Erythroblast (primary cell): Measurements from ENCODE around the gene FOXP1.

Experiments
- DNase-seq, 2 experiments: peaks; one replicate each; lab custom pipeline; 2025; lab: John Stamatoyannopoulos, UW
- GATA1 ChIP-seq: IDR thresholded peaks from 2 replicates; pipeline ENCODE4 v1.6.1; 2011; ENCODE audit warnings: low read depth, mild to moderate bottlenecking, control low read depth, low read length, moderate library complexity
- POLR2A ChIP-seq: IDR thresholded peaks from 2 replicates; pipeline ENCODE4 v1.6.1; 2011; ENCODE audit warnings: mild to moderate bottlenecking, low read length

FOXP1 gene

DNA sequence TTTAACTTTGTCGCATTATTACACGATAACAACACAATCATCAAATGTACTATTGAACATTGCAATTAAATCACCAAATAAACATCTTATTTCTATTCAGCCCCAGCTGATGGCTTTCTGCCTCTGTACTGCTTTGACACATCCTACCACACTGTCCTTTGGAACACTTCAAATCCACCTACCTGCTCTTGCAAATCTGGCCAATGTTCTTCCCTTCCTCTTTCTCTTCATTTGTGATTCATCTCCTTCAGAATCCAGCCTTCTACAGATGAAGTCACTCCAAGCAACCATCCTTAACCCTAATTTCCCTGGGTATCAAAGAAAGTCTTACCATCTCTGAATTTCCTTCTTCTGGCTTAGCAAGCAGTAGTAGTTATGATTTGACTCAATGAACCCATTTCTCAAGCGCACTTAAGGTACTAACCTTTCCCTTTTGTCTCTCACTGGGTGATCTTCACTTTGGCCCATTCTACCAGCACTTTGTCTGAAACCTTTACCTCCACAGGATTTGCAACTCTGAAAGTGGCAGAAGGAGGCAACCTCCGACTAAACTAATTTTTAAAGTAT, 502.9 kb downstream of the FOXP1 start:
- no peak for DNase-seq
- TF ChIP-seq POLR2A (no peak), GATA1 (no peak)

GRCh38 chr3:71078723-71079525, 504.6 kb downstream of the FOXP1 start:
- no peak for DNase-seq

GRCh38 chr3:71078199-71078598, 505.3 kb downstream of the FOXP1 start:
- DNase-seq, result no peak
- TF ChIP-seq GATA1, result no peak
- TF ChIP-seq POLR2A, result no peak

More at GRCh38 chr3:71078723-71079525, 504.6 kb downstream of the FOXP1 start:
- TF ChIP-seq GATA1, result no peak
- no peak for TF ChIP-seq POLR2A

GRCh38 chr3:71077070-71077469, 506.5 kb downstream of the FOXP1 start:
- DNase-seq, result no peak
- TF ChIP-seq POLR2A (no peak), GATA1 (no peak)

DNA sequence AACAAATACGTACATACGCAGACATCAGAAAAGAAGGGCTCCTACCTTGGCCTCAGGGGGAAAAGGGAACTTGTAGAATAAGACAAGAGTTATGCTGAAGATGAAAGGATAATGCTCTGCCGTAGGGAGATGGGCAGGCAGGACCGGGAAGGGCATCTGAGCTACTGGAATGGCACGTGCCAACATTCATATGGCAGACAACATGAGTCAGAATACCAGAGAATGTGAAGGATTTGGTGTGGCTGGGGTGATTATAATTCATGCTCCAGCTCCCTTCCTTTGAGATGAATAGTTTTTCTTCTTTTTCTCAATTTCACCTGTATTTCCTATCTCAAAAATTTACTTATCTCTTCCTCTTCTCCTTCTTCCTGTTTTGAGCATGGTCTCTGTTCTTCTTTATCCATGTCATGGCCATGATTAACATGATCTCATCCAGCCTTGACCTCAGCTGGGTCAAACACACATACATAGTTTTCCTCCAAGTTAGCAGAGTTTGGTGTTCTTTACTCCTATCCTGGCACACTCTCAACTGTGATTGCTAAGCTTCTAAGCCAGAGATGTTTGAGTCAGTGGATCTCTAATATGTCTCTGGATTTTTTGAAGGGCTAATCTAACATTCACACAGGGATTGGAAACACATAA, 507.0 kb downstream of the FOXP1 start:
- no peak for TF ChIP-seq GATA1
- no peak for TF ChIP-seq POLR2A
- DNase-seq, result no peak

- no peak for DNase-seq
- TF ChIP-seq GATA1 (no peak), POLR2A (no peak)
Measured at GRCh38 chr3:71075494-71075893, 508.0 kb downstream of the FOXP1 start.

GRCh38 chr3:71074423-71074822, 509.1 kb downstream of the FOXP1 start:
- no peak for TF ChIP-seq GATA1
- TF ChIP-seq POLR2A, result no peak
- no peak for DNase-seq

GRCh38 chr3:71072986-71073385, 510.5 kb downstream of the FOXP1 start:
- TF ChIP-seq POLR2A (no peak), GATA1 (no peak)
- DNase-seq, result no peak

GRCh38 chr3:71072287-71072686, 511.2 kb downstream of the FOXP1 start:
- TF ChIP-seq GATA1 (no peak), POLR2A (no peak)
- DNase-seq, result no peak

DNA sequence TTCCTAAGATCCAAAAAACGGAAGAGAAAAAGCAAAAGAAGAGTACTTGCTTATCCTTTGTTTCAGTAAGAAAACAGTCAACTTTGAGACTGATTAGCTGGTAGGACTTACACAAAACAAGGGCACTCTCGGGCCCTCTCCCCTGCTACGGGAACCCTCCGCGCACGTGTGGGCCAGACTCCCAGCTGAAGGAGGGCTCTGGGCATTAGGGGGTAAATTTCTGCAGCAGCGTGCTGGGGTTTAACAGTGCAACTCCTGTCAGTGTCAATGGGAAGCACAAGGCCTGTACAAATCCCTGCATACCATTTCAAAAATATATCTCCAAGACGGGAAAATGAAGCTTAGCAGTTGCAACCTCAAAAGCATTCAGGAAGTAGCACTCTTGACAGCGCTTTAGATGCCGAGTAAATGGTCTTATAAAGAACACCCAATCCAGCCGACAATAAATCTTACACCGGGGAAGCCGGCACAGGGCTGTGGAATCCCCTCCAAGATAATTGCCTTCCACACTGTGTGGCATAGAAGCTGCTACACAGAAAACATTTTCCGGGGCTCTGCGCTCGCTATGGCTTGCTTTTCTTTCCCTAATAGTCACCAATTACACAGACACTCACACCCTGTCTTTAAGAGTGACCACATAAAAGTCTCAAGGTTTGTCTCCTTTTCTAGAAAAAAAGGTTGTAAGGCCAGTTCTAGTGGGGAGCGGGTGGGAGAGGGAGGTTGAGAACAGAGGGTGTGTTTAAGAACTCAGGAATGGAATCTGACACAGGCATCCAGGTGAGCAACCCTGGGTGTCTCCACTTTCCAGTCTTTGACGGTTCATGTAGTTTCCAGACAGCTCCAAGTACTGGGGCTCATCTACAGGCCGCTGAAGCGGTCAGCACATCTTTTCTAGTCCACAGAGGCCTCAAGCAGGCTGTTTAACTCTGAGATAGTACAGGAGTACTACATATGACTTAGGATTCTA, 512.7 kb downstream of the FOXP1 start:
- DNase-seq, result no peak
- TF ChIP-seq GATA1 (no peak), POLR2A (no peak)

GRCh38 chr3:71069797-71070196, 513.7 kb downstream of the FOXP1 start:
- TF ChIP-seq POLR2A, result no peak
- no peak for TF ChIP-seq GATA1
- peak; percentile 46 to 57 for DNase-seq

- no peak for DNase-seq
- TF ChIP-seq POLR2A (no peak), GATA1 (no peak)
Measured at GRCh38 chr3:71067977-71068654, 515.4 kb downstream of the FOXP1 start.

- no peak for DNase-seq
- TF ChIP-seq POLR2A (no peak), GATA1 (no peak)
Measured at GRCh38 chr3:71066849-71067261, 516.7 kb downstream of the FOXP1 start.
